Measurements from ENCODE around the gene MAGI1.

MAGI1 gene

DNA sequence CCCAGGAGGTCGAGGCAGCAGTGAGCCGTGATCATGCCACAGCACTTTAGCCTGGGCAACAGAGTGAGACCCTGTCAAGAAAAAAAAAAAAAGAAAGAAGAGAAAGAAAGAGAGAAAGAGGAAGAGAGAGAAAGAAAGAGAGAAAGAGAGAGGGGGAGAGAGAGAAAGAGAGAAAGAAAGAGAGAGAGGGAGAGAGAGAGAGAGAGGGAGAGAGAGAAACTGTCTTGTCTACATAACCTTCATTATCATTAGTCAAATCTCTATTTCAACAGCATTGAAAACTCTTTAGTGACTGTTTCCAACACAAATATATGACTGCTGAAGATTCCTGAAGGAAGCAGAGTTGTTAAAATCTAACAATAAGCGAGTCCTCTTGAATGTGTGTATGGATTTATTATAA lies 304.3 kb downstream of the MAGI1 start:
- TF ChIP-seq, protein P1, sequence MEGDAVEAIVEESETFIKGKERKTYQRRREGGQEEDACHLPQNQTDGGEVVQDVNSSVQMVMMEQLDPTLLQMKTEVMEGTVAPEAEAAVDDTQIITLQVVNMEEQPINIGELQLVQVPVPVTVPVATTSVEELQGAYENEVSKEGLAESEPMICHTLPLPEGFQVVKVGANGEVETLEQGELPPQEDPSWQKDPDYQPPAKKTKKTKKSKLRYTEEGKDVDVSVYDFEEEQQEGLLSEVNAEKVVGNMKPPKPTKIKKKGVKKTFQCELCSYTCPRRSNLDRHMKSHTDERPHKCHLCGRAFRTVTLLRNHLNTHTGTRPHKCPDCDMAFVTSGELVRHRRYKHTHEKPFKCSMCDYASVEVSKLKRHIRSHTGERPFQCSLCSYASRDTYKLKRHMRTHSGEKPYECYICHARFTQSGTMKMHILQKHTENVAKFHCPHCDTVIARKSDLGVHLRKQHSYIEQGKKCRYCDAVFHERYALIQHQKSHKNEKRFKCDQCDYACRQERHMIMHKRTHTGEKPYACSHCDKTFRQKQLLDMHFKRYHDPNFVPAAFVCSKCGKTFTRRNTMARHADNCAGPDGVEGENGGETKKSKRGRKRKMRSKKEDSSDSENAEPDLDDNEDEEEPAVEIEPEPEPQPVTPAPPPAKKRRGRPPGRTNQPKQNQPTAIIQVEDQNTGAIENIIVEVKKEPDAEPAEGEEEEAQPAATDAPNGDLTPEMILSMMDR (conservative IDR thresholded peaks at IDR 0.05; ENCODE audit: low read depth, low read length), result no peak
- DNase-seq (ENCODE audit: low read depth), result no peak
- H3K4me3 ChIP-seq (ENCODE audit: low read depth, low read length), result no peak overlapping the region

DNA sequence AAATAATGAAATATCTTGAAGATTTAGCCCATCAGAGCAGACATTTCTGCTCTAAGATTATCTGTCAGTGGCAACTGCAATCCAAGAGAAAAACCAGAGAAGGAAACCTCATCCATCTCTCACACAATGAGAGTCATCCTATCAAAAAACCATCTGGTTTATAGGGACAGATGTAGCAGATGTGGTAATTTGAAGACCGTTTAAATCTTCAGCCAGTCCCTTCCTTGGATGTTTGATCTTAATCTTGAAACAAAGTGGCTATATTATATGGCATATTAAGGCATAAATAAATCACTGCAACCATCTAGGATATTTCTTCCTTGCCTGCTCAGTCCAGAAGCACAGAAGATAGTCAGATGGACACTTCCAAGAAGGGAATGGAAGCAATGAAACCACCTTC lies 305.3 kb downstream of the MAGI1 start:
- no peak for DNase-seq (ENCODE audit: low read depth)
- TF ChIP-seq, protein P1 (conservative IDR thresholded peaks at IDR 0.05; ENCODE audit: low read depth, low read length), result no peak
- H3K4me3 ChIP-seq (ENCODE audit: low read depth, low read length), result no peak overlapping the region

- TF ChIP-seq, protein P1 (conservative IDR thresholded peaks at IDR 0.05; ENCODE audit: low read depth, low read length), result peak; percentile 84
- no peak overlapping the region for H3K4me3 ChIP-seq (ENCODE audit: low read depth, low read length)
- peak; percentile 82 for DNase-seq (ENCODE audit: low read depth)
These were observed 306.4 kb downstream of the MAGI1 start for GRCh38 chr3:65732051-65732935.

- no peak overlapping the region for H3K4me3 ChIP-seq (ENCODE audit: low read depth, low read length)
- DNase-seq (ENCODE audit: low read depth), result no peak
- TF ChIP-seq, protein P1 (conservative IDR thresholded peaks at IDR 0.05; ENCODE audit: low read depth, low read length), result no peak
These were observed 308.3 kb downstream of the MAGI1 start for GRCh38 chr3:65730449-65730848.

DNA sequence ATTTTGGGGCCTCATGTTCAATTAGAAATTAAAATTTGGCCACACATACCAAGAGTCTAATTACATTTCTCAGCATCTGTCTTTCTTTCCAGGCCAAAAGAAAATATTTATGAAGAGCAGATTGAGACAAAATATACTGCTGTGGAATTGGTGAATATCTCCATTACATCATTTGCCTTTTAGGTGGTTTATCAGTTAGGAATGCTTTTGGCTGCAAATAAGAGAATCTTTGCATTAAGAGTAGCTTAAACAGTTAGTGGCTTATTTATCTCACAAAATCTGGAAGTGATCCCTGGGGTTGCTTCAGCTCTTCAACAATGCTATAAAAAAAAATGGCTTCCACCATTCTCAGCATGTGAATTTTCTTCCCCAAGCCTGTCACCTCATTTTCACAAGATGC lies 308.7 kb downstream of the MAGI1 start:
- no peak for DNase-seq (ENCODE audit: low read depth)
- TF ChIP-seq, protein P1 (conservative IDR thresholded peaks at IDR 0.05; ENCODE audit: low read depth, low read length), result no peak
- no peak overlapping the region for H3K4me3 ChIP-seq (ENCODE audit: low read depth, low read length)

DNA sequence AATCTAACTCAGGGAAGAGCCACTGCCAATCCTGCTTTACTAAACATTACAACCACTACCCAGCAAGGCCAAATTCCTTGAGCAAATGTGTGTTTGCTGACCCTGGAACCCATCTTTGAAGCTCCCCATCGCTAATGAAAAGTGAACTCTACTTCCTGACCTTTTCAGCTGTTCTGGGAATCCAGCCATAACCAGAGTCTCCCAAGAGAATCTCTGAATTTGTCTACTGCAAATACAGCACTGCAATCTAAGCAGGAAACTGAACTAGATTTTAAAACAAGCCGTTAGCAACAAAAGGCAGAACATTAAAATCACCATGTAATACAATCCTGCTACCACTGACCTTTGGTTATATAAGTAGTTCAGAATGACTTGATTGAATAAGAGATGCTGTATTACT lies 309.2 kb downstream of the MAGI1 start:
- H3K4me3 ChIP-seq (ENCODE audit: low read depth, low read length), result no peak overlapping the region
- peak; percentile 96 for DNase-seq (ENCODE audit: low read depth)
- TF ChIP-seq, protein P1 (conservative IDR thresholded peaks at IDR 0.05; ENCODE audit: low read depth, low read length), result no peak

GRCh38 chr3:65728138-65728537 lies 310.6 kb downstream of the MAGI1 start:
- TF ChIP-seq, protein P1 (conservative IDR thresholded peaks at IDR 0.05; ENCODE audit: low read depth, low read length), result no peak
- H3K4me3 ChIP-seq (ENCODE audit: low read depth, low read length), result no peak overlapping the region
- DNase-seq (ENCODE audit: low read depth), result no peak

Measured in choroid plexus epithelial cell (primary cell).